ENCODE measurements around the gene SHISA9.

GRCh38 chr16:13234999-13235398 lies 333.6 kb downstream of the SHISA9 start:
- TF ChIP-seq CTCF (IDR thresholded peaks at IDR 0.05; ENCODE audit: low read depth, low read length, poor library complexity, severe bottlenecking) (no peak), EZH2phosphoT487 (IDR thresholded peaks at IDR 0.05; ENCODE audit: borderline replicate concordance, low read length) (no peak)
